Neural progenitor cell (in vitro differentiated cells): ENCODE results near the gene LSMEM2. TPM values are rescaled to one million over a fixed set of nuclear protein-coding genes. Genes with fewer than 3 reads are reported as not detected.

ENCODE experiments used
- DNase-seq: peaks from one replicate; pipeline ENCODE4 v3.0.0-alpha.2; 2016; ENCODE audit warnings: low spot score
- H2AFZ ChIP-seq: fragments of 200-600 bp; sonication (generic); replicated peaks from 2 replicates; pipeline ENCODE4 v1.6.1; 2016; ENCODE audit warnings: antibody characterized with exemption
- H3F3A ChIP-seq: fragments of 200-600 bp; sonication (generic); 2 replicates; pipeline ENCODE4 v1.6.1; 2016; ENCODE audit warnings: antibody characterized with exemption, low read depth
- H3K27ac ChIP-seq: fragments of 200-600 bp; sonication (generic); 2 replicates; pipeline ENCODE4 v1.5.1; 2016; ENCODE audit warnings: mild to moderate bottlenecking
- H3K27me3 ChIP-seq: fragments of 200-600 bp; sonication (generic); 2 replicates; pipeline ENCODE4 v1.6.1; 2016; ENCODE audit warnings: mild to moderate bottlenecking, moderate library complexity
- H3K36me3 ChIP-seq: fragments of 200-600 bp; sonication (generic); 2 replicates; pipeline ENCODE4 v1.5.1; 2016
- H3K4me1 ChIP-seq: fragments of 200-600 bp; sonication (generic); 2 replicates; pipeline ENCODE4 v1.6.1; 2016; ENCODE audit warnings: mixed run types
- H3K4me2 ChIP-seq: fragments of 200-600 bp; sonication (generic); 2 replicates; pipeline ENCODE4 v1.6.1; 2016
- H3K4me3 ChIP-seq: fragments of 200-600 bp; sonication (generic); 2 replicates; pipeline ENCODE4 v1.5.1; 2016
- H3K79me2 ChIP-seq: fragments of 200-600 bp; sonication (generic); 2 replicates; pipeline ENCODE4 v1.6.1; 2016; ENCODE audit warnings: low read depth
- H3K9ac ChIP-seq: fragments of 200-600 bp; sonication (generic); 2 replicates; pipeline ENCODE4 v1.6.1; 2016
- H3K9me3 ChIP-seq: fragments of 200-600 bp; sonication (generic); 2 replicates; pipeline ENCODE4 v1.5.1; 2016; ENCODE audit warnings: low read depth
- H4K20me1 ChIP-seq: fragments of 200-600 bp; sonication (generic); 2 replicates; pipeline ENCODE4 v1.6.1; 2016; ENCODE audit warnings: low read depth
- H3K27ac Mint-ChIP-seq: 3 replicates; pipeline ENCODE4 v1.8.0; 2021; ENCODE audit warnings: mixed read lengths
- H3K27me3 Mint-ChIP-seq: 2 replicates; pipeline ENCODE4 v1.8.0; 2022; ENCODE audit warnings: low read depth, mild to moderate bottlenecking, inconsistent platforms, moderate library complexity, mixed read lengths; ENCODE audit not compliant: insufficient read depth
- H3K36me3 Mint-ChIP-seq: 3 replicates; pipeline ENCODE4 v1.8.0; 2021; ENCODE audit warnings: mixed read lengths
- H3K4me1 Mint-ChIP-seq: 3 replicates; pipeline ENCODE4 v1.8.0; 2021; ENCODE audit warnings: mixed read lengths
- H3K4me3 Mint-ChIP-seq: 3 replicates; pipeline ENCODE4 v1.8.0; 2021; ENCODE audit warnings: mild to moderate bottlenecking, moderate library complexity, mixed read lengths
- H3K9me3 Mint-ChIP-seq: 3 replicates; pipeline ENCODE4 v1.8.0; 2020; ENCODE audit warnings: mixed read lengths
- EZH2 ChIP-seq: fragments of 200-600 bp; sonication (generic); IDR thresholded peaks from 2 replicates; pipeline ENCODE4 v1.6.1; 2017; ENCODE audit warnings: antibody characterized with exemption, mild to moderate bottlenecking, moderate library complexity
- EZH2phosphoT487 ChIP-seq: fragments of 200-600 bp; sonication (generic); IDR thresholded peaks from 2 replicates; pipeline ENCODE4 v1.6.1; 2017; ENCODE audit warnings: antibody characterized with exemption
- total RNA-seq: library from RNA; depleted of rRNA; stranded (reverse); fragments of >200 nt; gene quantifications from 2 replicates; pipeline ENCODE4 v1.2.3, GENCODE V29; 2015; ENCODE audit warnings: low replicate concordance
- TF ChIP-seq, protein P1 (sequence below): fragments of 200-600 bp; sonication (generic); IDR thresholded peaks from 2 replicates; pipeline ENCODE4 v1.5.1; 2017; ENCODE audit warnings: antibody characterized with exemption, mild to moderate bottlenecking

Gene LSMEM2
- total RNA-seq, 1 donor from 2014 or later = not detected

DNA sequence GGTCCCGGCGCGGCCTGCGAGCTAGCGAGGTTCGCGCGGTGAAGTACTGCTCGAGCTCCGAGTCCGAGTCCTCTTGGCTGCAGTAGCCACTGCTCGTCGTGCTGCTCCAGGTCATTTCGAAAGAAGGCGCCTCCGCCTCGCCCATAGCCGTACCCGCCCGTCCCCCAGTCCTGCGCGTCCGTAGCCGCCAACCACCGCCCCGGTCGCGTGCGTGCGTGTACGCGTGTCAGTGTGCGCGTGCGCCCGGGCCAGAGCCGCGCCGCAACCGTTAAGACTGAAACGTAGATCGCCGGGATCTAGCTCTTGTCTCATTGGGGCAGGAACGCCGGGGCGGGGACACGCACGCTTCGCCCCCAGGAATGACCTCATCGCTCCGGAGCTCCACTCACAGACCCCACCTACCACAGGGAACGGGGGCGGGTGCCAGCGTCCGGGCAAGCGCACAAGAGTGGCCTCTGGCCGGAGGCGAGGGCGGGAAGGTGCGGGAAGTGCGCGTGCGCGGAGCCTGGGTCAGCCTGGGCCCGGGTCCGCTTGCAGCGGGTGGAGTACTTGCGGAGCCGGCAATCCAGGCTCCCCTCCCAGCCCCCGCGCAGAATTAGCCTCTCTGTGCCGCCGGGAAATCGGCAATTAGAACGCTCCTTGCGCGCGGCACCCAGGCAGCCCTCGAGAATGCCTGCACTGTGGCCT lies 58.4 kb downstream of the LSMEM2 start:
- H3F3A ChIP-seq = peaks cover 23% of the 10 kb centered on the region
- peaks cover 40% of the 10 kb centered on the region for H3K79me2 ChIP-seq
- peak; percentile 99 for DNase-seq
- peaks cover 46% of the 10 kb centered on the region for H3K27me3 ChIP-seq
- H3K4me2 ChIP-seq = peak overlapping the region; percentile 88
- H3K4me3 ChIP-seq = peak overlapping the region; percentile 83
- TF ChIP-seq EZH2 = no peak
- TF ChIP-seq, protein P1, sequence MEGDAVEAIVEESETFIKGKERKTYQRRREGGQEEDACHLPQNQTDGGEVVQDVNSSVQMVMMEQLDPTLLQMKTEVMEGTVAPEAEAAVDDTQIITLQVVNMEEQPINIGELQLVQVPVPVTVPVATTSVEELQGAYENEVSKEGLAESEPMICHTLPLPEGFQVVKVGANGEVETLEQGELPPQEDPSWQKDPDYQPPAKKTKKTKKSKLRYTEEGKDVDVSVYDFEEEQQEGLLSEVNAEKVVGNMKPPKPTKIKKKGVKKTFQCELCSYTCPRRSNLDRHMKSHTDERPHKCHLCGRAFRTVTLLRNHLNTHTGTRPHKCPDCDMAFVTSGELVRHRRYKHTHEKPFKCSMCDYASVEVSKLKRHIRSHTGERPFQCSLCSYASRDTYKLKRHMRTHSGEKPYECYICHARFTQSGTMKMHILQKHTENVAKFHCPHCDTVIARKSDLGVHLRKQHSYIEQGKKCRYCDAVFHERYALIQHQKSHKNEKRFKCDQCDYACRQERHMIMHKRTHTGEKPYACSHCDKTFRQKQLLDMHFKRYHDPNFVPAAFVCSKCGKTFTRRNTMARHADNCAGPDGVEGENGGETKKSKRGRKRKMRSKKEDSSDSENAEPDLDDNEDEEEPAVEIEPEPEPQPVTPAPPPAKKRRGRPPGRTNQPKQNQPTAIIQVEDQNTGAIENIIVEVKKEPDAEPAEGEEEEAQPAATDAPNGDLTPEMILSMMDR = no peak
- TF ChIP-seq EZH2phosphoT487 = peak; percentile 4
- peaks cover 32% of the 10 kb centered on the region for H4K20me1 ChIP-seq
- peak overlapping the region; percentile 70 for H3K27ac ChIP-seq
- no peaks in the 10 kb centered on the region for H3K9me3 ChIP-seq
- Mint-ChIP-seq H3K4me3 (peak overlapping the region; percentile 98), H3K36me3 (peaks cover 3% of the 10 kb centered on the region), H3K4me1 (peaks cover 36% of the 10 kb centered on the region), H3K9me3 (no peaks in the 10 kb centered on the region), H3K27ac (peak overlapping the region; percentile 96), H3K27me3 (peaks cover 24% of the 10 kb centered on the region)
- H3K4me1 ChIP-seq = peaks cover 25% of the 10 kb centered on the region
- H3K36me3 ChIP-seq = no peaks in the 10 kb centered on the region
- peak overlapping the region; percentile 81 for H3K9ac ChIP-seq
- peak overlapping the region; percentile 27 for H2AFZ ChIP-seq

Other genes starting within 250 kb of the LSMEM2 start
- 282 and 372 TPM in 2 replicates for gene RBM5, start 190.2 kb upstream of the LSMEM2 start, total RNA-seq
- gene SEMA3F, start 123.8 kb upstream of the LSMEM2 start, total RNA-seq = 14.5 and 42.5 TPM in 2 replicates
- gene GNAT1, start 87.5 kb upstream of the LSMEM2 start, total RNA-seq = 0.03 TPM in 1 of 2 replicates, not detected in the other
- gene SLC38A3, start 73.8 kb upstream of the LSMEM2 start, total RNA-seq = 0.17 and 0.77 TPM in 2 replicates
- gene GNAI2, start 42.9 kb upstream of the LSMEM2 start, total RNA-seq = 249 and 321 TPM in 2 replicates
- 0.80 and 8.6 TPM in 2 replicates for gene SEMA3B, start 9.9 kb upstream of the LSMEM2 start, total RNA-seq
- 26.4 and 45.6 TPM in 2 replicates for gene IFRD2, start 13.3 kb downstream of the LSMEM2 start, total RNA-seq
- gene HYAL3, start 20.3 kb downstream of the LSMEM2 start, total RNA-seq = 2.2 and 4.9 TPM in 2 replicates
- gene NAA80, start 20.3 kb downstream of the LSMEM2 start, total RNA-seq = 10.1 and 21.8 TPM in 2 replicates
- gene HYAL1, start 24.5 kb downstream of the LSMEM2 start, total RNA-seq = 1.6 and 3.0 TPM in 2 replicates
- 38.9 and 92.3 TPM in 2 replicates for gene HYAL2, start 43.7 kb downstream of the LSMEM2 start, total RNA-seq
- gene TUSC2, start 49.1 kb downstream of the LSMEM2 start, total RNA-seq = 14.9 and 36.1 TPM in 2 replicates
- 13.7 and 19.5 TPM in 2 replicates for gene RASSF1, start 61.7 kb downstream of the LSMEM2 start, total RNA-seq
- gene ZMYND10, start 66.6 kb downstream of the LSMEM2 start, total RNA-seq = 0.37 and 1.7 TPM in 2 replicates
- 15.5 and 35.7 TPM in 2 replicates for gene NPRL2, start 71.7 kb downstream of the LSMEM2 start, total RNA-seq
- 2.2 and 13.8 TPM in 2 replicates for gene CYB561D2, start 71.8 kb downstream of the LSMEM2 start, total RNA-seq
- 6.3 and 28.0 TPM in 2 replicates for gene TMEM115, start 80.4 kb downstream of the LSMEM2 start, total RNA-seq
- 4.3 and 9.5 TPM in 2 replicates for gene CACNA2D2, start 224.5 kb downstream of the LSMEM2 start, total RNA-seq